Measurements from ENCODE around the gene CEP112. TPM values are rescaled to one million over a fixed set of nuclear protein-coding genes. Genes with fewer than 3 reads are reported as not detected.

Gene CEP112
- total and polyA plus RNA-seq, 8 donors: 8.4 to 11.4 (median 9.8) TPM

DNA sequence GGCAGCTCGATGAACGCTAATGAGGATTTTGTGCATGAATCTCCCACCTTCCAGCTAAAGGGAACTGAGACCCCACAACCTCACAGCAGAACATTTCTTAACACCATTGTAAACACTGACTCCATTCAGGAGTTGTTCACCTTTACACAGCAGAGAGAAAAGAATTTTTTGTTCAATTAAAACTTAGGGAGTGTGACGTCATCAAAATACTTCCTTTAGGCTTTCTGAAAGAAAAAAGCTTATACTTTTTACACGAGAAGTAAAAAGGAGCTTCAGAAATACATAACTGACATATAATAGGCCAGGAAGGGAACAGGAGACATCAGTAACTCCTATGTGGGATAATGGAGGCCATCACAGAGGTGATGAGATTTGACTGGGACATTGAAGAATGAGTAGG lies 532.4 kb downstream of the CEP112 start:
- intact Hi-C loops (cut with DNase I): no loop called here
- no peaks in the 10 kb centered on the region for H3K27me3 ChIP-seq
- H3K27ac ChIP-seq: no peak overlapping the region
- DNase-seq: no peak
- ATAC-seq: no peak
- TF ChIP-seq CTCF (IDR thresholded peaks at IDR 0.05): no peak
- no peaks in the 10 kb centered on the region for H3K9me3 ChIP-seq
- 93 to 94% methylated on average over 4 of the region's 4 CpGs for WGBS, 2 donors
- FAIRE-seq: no peak
- no peaks in the 10 kb centered on the region for H3K36me3 ChIP-seq
- H3K4me3 ChIP-seq: no peak overlapping the region
- H3K4me1 ChIP-seq: no peaks in the 10 kb centered on the region

DNA sequence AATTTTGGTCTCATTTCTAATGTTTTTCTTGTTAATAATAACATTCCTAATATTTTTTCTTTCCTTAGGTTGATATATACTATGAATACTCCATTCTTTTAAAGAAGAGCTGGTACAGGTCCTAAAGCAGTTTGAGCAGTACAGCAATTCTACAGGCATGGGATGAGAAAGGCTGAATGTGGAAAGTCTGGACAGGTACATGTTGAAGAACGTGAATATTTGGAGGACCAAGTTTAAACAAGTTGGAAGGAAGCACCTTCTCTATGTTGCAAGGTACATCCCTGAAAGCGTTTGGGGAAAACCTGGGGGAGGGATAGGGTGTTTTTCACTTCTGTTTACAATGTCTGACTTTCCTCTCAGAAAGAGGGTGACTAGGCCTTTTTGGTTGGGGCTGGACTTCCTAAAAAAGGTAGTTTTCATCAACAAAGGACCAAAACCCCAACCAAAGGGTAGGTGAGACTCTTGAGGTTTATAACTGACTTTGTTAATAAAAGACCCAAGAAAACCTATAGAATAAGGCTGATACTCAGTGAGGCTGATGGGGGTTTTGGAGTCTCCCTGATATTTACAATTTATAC lies 534.6 kb downstream of the CEP112 start:
- DNase-seq (no peak), FAIRE-seq (no peak), ATAC-seq (no peak)
- no peaks in the 10 kb centered on the region for H3K27me3 ChIP-seq
- no peaks in the 10 kb centered on the region for H3K9me3 ChIP-seq
- H3K27ac ChIP-seq: no peak overlapping the region
- no peak overlapping the region for H3K4me3 ChIP-seq
- intact Hi-C loops (cut with DNase I): no loop called here
- no peak for TF ChIP-seq CTCF (IDR thresholded peaks at IDR 0.05)
- 87 to 95% methylated on average over 2 of the region's 2 CpGs for WGBS, 2 donors
- no peaks in the 10 kb centered on the region for H3K36me3 ChIP-seq
- no peaks in the 10 kb centered on the region for H3K4me1 ChIP-seq

DNA sequence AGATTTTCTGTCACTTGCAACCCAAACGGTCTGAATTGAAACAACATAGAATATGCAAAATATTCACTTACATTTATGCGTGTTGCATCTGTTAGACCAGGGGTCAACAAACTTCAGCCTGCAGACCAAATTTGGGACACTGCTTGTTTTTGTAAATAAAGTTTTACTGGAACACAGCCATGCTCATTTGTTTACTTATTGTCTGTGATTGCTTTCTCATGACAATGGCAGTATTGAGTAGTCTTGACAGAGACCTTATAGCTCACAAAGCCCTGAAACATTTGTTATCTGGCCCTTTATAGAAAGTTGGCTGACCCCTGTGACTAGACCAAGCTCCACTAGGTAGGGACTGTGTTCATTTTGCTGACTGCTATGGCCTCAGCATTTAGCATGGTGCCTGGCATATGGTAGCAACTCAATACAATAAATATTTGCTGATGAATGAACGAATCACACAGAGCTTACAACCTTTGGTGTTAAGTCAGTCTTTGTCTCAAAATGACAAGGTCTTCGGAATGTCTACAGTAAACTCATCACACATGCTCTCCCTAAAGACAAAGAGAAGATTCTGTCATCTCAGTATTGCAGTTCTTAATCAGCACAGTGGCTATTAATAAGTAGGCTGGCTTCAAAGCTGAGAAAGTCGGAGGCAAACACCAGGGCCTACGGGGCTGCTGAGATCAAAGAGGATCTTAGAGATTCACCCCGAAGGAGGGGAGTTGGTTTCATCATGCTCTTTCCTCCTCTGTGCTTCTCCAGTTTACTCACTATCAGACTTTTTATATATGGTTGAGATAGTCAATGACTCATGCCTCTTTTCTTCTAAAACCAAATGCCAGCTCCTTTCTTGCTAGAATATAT lies 535.3 kb downstream of the CEP112 start:
- no peak for TF ChIP-seq CTCF (IDR thresholded peaks at IDR 0.05)
- no peak overlapping the region for H3K4me3 ChIP-seq
- no peaks in the 10 kb centered on the region for H3K27me3 ChIP-seq
- ATAC-seq: no peak
- H3K36me3 ChIP-seq: no peaks in the 10 kb centered on the region
- DNase-seq: no peak
- no peaks in the 10 kb centered on the region for H3K4me1 ChIP-seq
- intact Hi-C loops (cut with DNase I): no loop called here
- no peaks in the 10 kb centered on the region for H3K9me3 ChIP-seq
- no peak overlapping the region for H3K27ac ChIP-seq
- FAIRE-seq: no peak
- 74 to 76% methylated on average over 7 of the region's 7 CpGs for WGBS, 2 donors

GRCh38 chr17:65655706-65656105 lies 536.2 kb downstream of the CEP112 start:
- no peak for TF ChIP-seq CTCF (IDR thresholded peaks at IDR 0.05)
- intact Hi-C loops (cut with DNase I): no loop called here
- Histone ChIP-seq H3K27ac (no peak overlapping the region), H3K4me1 (no peaks in the 10 kb centered on the region), H3K4me3 (no peak overlapping the region), H3K36me3 (no peaks in the 10 kb centered on the region), H3K27me3 (no peaks in the 10 kb centered on the region), H3K9me3 (no peaks in the 10 kb centered on the region)
- 98% methylated on average over 3 of the region's 3 CpGs for WGBS, 2 donors
- no peak for ATAC-seq
- FAIRE-seq: peak; percentile 78
- no peak for DNase-seq

- intact Hi-C loops (cut with DNase I): no loop called here
- no peak for FAIRE-seq
- Histone ChIP-seq H3K4me1 (no peaks in the 10 kb centered on the region), H3K4me3 (no peak overlapping the region), H3K36me3 (no peaks in the 10 kb centered on the region), H3K27me3 (no peaks in the 10 kb centered on the region), H3K9me3 (no peaks in the 10 kb centered on the region), H3K27ac (no peak overlapping the region)
- TF ChIP-seq CTCF (IDR thresholded peaks at IDR 0.05): no peak
- ATAC-seq: no peak
- 81 to 97% methylated on average over 1 of the region's 1 CpG for WGBS, 2 donors
- DNase-seq: no peak
These were observed 547.4 kb downstream of the CEP112 start for GRCh38 chr17:65644545-65644944.
